Measurements from ENCODE around the gene PRXL2B. TPM values are rescaled to one million over a fixed set of nuclear protein-coding genes. Genes with fewer than 3 reads are reported as not detected.

Gene PRXL2B
- polyA plus RNA-seq, 4 donors: 28.9 to 126 (median 47.2) TPM

- H3K36me3 ChIP-seq (ENCODE audit: control insufficient read depth in 3 of 3, insufficient read depth in 2 of 3, low read depth in 1 of 3, low read length in 3 of 3): peaks cover 0 to 63% (median 0%) of the 10 kb centered on the region in 3 donors
- peaks cover 0 to 41% (median 3%) of the 10 kb centered on the region in 3 donors for H3K4me1 ChIP-seq (ENCODE audit: control insufficient read depth in 3 of 3, insufficient read depth in 2 of 3, low read depth in 1 of 3, low read length in 2 of 3)
- no peak for FAIRE-seq
- no peaks in the 10 kb centered on the region for H3K9me3 ChIP-seq (ENCODE audit: control insufficient read depth in 2 of 2, insufficient read depth in 1 of 2, low read depth in 1 of 2, low read length in 1 of 2)
- H3K27ac ChIP-seq (ENCODE audit: low read depth in 1 of 3, low read length in 2 of 3): peak overlapping the region in 1 of 3 donors; percentile 99
- WGBS, 3 donors: 83 to 90% (median 88%) methylated on average over 30 of the region's 30 CpGs
- DNase-seq: no peak
- H3K27me3 ChIP-seq (ENCODE audit: control insufficient read depth in 3 of 3, insufficient read depth in 3 of 3, low read length in 3 of 3): no peaks in the 10 kb centered on the region
- peak overlapping the region in 1 of 3 donors; percentile 90 for H3K4me3 ChIP-seq (ENCODE audit: low read depth in 1 of 3, low read length in 3 of 3)
Measured at GRCh38 chr1:2553871-2554620, 32.5 kb upstream of the PRXL2B start.

DNA sequence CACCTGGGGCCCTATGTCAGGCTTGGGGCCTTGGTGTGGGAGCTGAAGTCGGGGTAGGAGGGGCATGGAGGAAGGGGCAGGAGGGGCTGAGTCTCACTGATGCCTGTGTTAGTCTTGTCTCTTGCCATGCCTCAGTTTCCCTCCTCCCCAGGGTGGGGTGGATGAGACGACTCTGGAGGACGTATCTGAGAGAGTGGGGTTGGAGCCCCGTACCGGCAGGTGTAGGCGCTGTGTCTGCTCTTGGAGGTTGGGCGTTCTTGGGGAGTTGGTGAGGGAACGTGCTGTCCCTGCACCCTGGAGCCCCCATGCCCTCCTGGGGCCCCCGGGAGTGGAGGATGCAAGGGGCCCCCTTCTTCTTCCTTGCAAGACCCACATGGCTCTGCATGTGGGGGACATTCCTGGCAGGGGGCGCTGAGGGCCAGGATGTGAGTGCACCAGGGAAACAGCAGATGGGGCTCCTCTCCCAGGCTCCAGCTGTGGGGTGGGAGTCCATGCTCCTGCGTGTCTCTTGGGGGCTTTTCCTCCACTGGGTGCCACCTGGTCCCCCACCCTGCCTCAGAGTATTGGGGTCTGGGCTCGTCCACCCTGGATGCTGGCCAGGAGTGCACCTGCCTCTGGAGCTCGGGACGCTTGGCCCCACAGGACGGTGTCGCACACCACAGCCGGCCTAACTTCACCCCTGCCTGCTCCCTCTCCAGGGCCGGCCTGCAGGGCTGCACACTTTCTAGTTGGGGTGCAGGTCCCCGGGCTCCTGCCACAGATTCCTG lies 31.8 kb upstream of the PRXL2B start:
- FAIRE-seq (no peak), DNase-seq (peak; percentile 57 to 77)
- H3K27me3 ChIP-seq (ENCODE audit: control insufficient read depth in 3 of 3, insufficient read depth in 3 of 3, low read length in 3 of 3): no peaks in the 10 kb centered on the region
- 21 to 42% (median 32%) methylated on average over 18 to 19 of the region's 19 CpGs for WGBS, 3 donors
- H3K4me1 ChIP-seq (ENCODE audit: control insufficient read depth in 3 of 3, insufficient read depth in 2 of 3, low read depth in 1 of 3, low read length in 2 of 3): peaks cover 0 to 44% (median 5%) of the 10 kb centered on the region in 3 donors
- H3K4me3 ChIP-seq (ENCODE audit: low read depth in 1 of 3, low read length in 3 of 3): peak overlapping the region in 2 of 3 donors; percentile 90 to 92
- peaks cover 0 to 64% (median 4%) of the 10 kb centered on the region in 3 donors for H3K36me3 ChIP-seq (ENCODE audit: control insufficient read depth in 3 of 3, insufficient read depth in 2 of 3, low read depth in 1 of 3, low read length in 3 of 3)
- H3K9me3 ChIP-seq (ENCODE audit: control insufficient read depth in 2 of 2, insufficient read depth in 1 of 2, low read depth in 1 of 2, low read length in 1 of 2): no peaks in the 10 kb centered on the region
- H3K27ac ChIP-seq (ENCODE audit: low read depth in 1 of 3, low read length in 2 of 3): peak overlapping the region; percentile 96 to 99 (median 98)

- Histone ChIP-seq H3K36me3 (ENCODE audit: control insufficient read depth in 3 of 3, insufficient read depth in 2 of 3, low read depth in 1 of 3, low read length in 3 of 3) (peaks cover 0 to 68% (median 5%) of the 10 kb centered on the region in 3 donors), H3K4me1 (ENCODE audit: control insufficient read depth in 3 of 3, insufficient read depth in 2 of 3, low read depth in 1 of 3, low read length in 2 of 3) (peaks cover 0 to 53% (median 5%) of the 10 kb centered on the region in 3 donors), H3K27me3 (ENCODE audit: control insufficient read depth in 3 of 3, insufficient read depth in 3 of 3, low read length in 3 of 3) (no peaks in the 10 kb centered on the region), H3K27ac (ENCODE audit: low read depth in 1 of 3, low read length in 2 of 3) (peak overlapping the region; percentile 96 to 99 (median 98)), H3K9me3 (ENCODE audit: control insufficient read depth in 2 of 2, insufficient read depth in 1 of 2, low read depth in 1 of 2, low read length in 1 of 2) (no peaks in the 10 kb centered on the region), H3K4me3 (ENCODE audit: low read depth in 1 of 3, low read length in 3 of 3) (peak overlapping the region; percentile 74 to 92 (median 90))
- DNase-seq: peak; percentile 90 to 95
- FAIRE-seq: no peak
- 0 to 3% (median 1%) methylated on average over 21 to 26 of the region's 26 CpGs for WGBS, 3 donors
Measured at GRCh38 chr1:2555634-2556276, 30.8 kb upstream of the PRXL2B start.

DNA sequence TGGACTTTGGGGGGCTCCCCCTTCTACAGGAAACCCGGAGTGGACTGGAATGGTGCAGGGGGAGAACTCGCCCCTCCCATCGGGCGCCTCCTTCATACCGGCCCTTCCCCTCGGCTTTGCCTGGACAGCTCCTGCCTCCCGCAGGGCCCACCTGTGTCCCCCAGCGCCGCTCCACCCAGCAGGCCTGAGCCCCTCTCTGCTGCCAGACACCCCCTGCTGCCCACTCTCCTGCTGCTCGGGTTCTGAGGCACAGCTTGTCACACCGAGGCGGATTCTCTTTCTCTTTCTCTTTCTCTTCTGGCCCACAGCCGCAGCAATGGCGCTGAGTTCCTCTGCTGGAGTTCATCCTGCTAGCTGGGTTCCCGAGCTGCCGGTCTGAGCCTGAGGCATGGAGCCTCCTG lies 30.3 kb upstream of the PRXL2B start, which contains the start of gene TNFRSF14:
Gene TNFRSF14 (plus strand): TSS at position 95 of the 401 bp plus-strand sequence. CDS start 294 bp downstream, at position 389.
- 0 to 1% (median 1%) methylated on average over 14 to 16 of the region's 16 CpGs for WGBS, 3 donors
- peak; percentile 79 to 87 for DNase-seq
- no peak for FAIRE-seq
- Histone ChIP-seq H3K27ac (ENCODE audit: low read depth in 1 of 3, low read length in 2 of 3) (peak within 1 kb of the TSS; percentile 96 to 99 (median 98)), H3K4me3 (ENCODE audit: low read depth in 1 of 3, low read length in 3 of 3) (peak within 1 kb of the TSS; percentile 74 to 92 (median 90)), H3K4me1 (ENCODE audit: control insufficient read depth in 3 of 3, insufficient read depth in 2 of 3, low read depth in 1 of 3, low read length in 2 of 3) (peaks cover 0 to 58% (median 5%) of the 10 kb centered on the region in 3 donors), H3K27me3 (ENCODE audit: control insufficient read depth in 3 of 3, insufficient read depth in 3 of 3, low read length in 3 of 3) (no peaks in the 10 kb centered on the region), H3K9me3 (ENCODE audit: control insufficient read depth in 2 of 2, insufficient read depth in 1 of 2, low read depth in 1 of 2, low read length in 1 of 2) (no peaks in the 10 kb centered on the region), H3K36me3 (ENCODE audit: control insufficient read depth in 3 of 3, insufficient read depth in 2 of 3, low read depth in 1 of 3, low read length in 3 of 3) (peaks cover 0 to 70% (median 8%) of the 10 kb centered on the region in 3 donors)

- DNase-seq (peak; percentile 87 to 93), FAIRE-seq (no peak)
- WGBS, 3 donors: 1 to 9% (median 5%) methylated on average over 23 to 24 of the region's 24 CpGs
- no peaks in the 10 kb centered on the region for H3K27me3 ChIP-seq (ENCODE audit: control insufficient read depth in 3 of 3, insufficient read depth in 3 of 3, low read length in 3 of 3)
- H3K4me3 ChIP-seq (ENCODE audit: low read depth in 1 of 3, low read length in 3 of 3): peak overlapping the region; percentile 74 to 92 (median 90)
- H3K9me3 ChIP-seq (ENCODE audit: control insufficient read depth in 2 of 2, insufficient read depth in 1 of 2, low read depth in 1 of 2, low read length in 1 of 2): no peaks in the 10 kb centered on the region
- peaks cover 0 to 64% (median 5%) of the 10 kb centered on the region in 3 donors for H3K4me1 ChIP-seq (ENCODE audit: control insufficient read depth in 3 of 3, insufficient read depth in 2 of 3, low read depth in 1 of 3, low read length in 2 of 3)
- peak overlapping the region; percentile 96 to 99 (median 98) for H3K27ac ChIP-seq (ENCODE audit: low read depth in 1 of 3, low read length in 2 of 3)
- H3K36me3 ChIP-seq (ENCODE audit: control insufficient read depth in 3 of 3, insufficient read depth in 2 of 3, low read depth in 1 of 3, low read length in 3 of 3): peaks cover 0 to 72% (median 12%) of the 10 kb centered on the region in 3 donors
Measured at GRCh38 chr1:2556678-2557481, 29.7 kb upstream of the PRXL2B start.

GRCh38 chr1:2557482-2558400 lies 28.8 kb upstream of the PRXL2B start:
- Histone ChIP-seq H3K27me3 (ENCODE audit: control insufficient read depth in 3 of 3, insufficient read depth in 3 of 3, low read length in 3 of 3) (no peaks in the 10 kb centered on the region), H3K4me3 (ENCODE audit: low read depth in 1 of 3, low read length in 3 of 3) (peak overlapping the region; percentile 74 to 92 (median 90)), H3K4me1 (ENCODE audit: control insufficient read depth in 3 of 3, insufficient read depth in 2 of 3, low read depth in 1 of 3, low read length in 2 of 3) (peaks cover 0 to 73% (median 5%) of the 10 kb centered on the region in 3 donors), H3K9me3 (ENCODE audit: control insufficient read depth in 2 of 2, insufficient read depth in 1 of 2, low read depth in 1 of 2, low read length in 1 of 2) (no peaks in the 10 kb centered on the region), H3K27ac (ENCODE audit: low read depth in 1 of 3, low read length in 2 of 3) (peak overlapping the region; percentile 96 to 99 (median 98)), H3K36me3 (ENCODE audit: control insufficient read depth in 3 of 3, insufficient read depth in 2 of 3, low read depth in 1 of 3, low read length in 3 of 3) (peaks cover 0 to 76% (median 12%) of the 10 kb centered on the region in 3 donors)
- no peak for FAIRE-seq
- DNase-seq: peak in 1 of 2 donors; percentile 87
- WGBS, 3 donors: 51 to 74% (median 65%) methylated on average over 28 to 30 of the region's 30 CpGs

- FAIRE-seq (no peak), DNase-seq (no peak)
- H3K27ac ChIP-seq (ENCODE audit: low read depth in 1 of 3, low read length in 2 of 3): peak overlapping the region in 1 of 3 donors; percentile 99
- H3K27me3 ChIP-seq (ENCODE audit: control insufficient read depth in 3 of 3, insufficient read depth in 3 of 3, low read length in 3 of 3): no peaks in the 10 kb centered on the region
- H3K9me3 ChIP-seq (ENCODE audit: control insufficient read depth in 2 of 2, insufficient read depth in 1 of 2, low read depth in 1 of 2, low read length in 1 of 2): no peaks in the 10 kb centered on the region
- peaks cover 5 to 83% (median 15%) of the 10 kb centered on the region in 3 donors for H3K36me3 ChIP-seq (ENCODE audit: control insufficient read depth in 3 of 3, insufficient read depth in 2 of 3, low read depth in 1 of 3, low read length in 3 of 3)
- peak overlapping the region in 2 of 3 donors; percentile 90 to 92 for H3K4me3 ChIP-seq (ENCODE audit: low read depth in 1 of 3, low read length in 3 of 3)
- H3K4me1 ChIP-seq (ENCODE audit: control insufficient read depth in 3 of 3, insufficient read depth in 2 of 3, low read depth in 1 of 3, low read length in 2 of 3): peaks cover 0 to 80% (median 5%) of the 10 kb centered on the region in 3 donors
- 94% methylated on average over 11 to 12 of the region's 12 CpGs for WGBS, 3 donors
Measured at GRCh38 chr1:2558420-2558819, 28.2 kb upstream of the PRXL2B start.

Measured in small intestine (tissue), 7 donors.